GM12891 (cell line): ENCODE measurements around the gene PPP1R9A.

ENCODE experiments used
- POLR2A ChIP-seq: IDR thresholded peaks from 2 replicates; pipeline ENCODE4 v1.6.1; 2011; ENCODE audit warnings: low read depth, low read length, control low read depth
- POLR2AphosphoS5 ChIP-seq: IDR thresholded peaks from 2 replicates; pipeline ENCODE4 v1.6.1; 2011; ENCODE audit warnings: low read depth, low read length, control low read depth
- TAF1 ChIP-seq: IDR thresholded peaks from 2 replicates; pipeline ENCODE4 v1.6.1; 2011; ENCODE audit warnings: low read depth, low read length, control low read depth

GRCh38 chr7:94893661-94894060, 13.7 kb upstream of the PPP1R9A start:
- TF ChIP-seq POLR2AphosphoS5 (no peak), POLR2A (no peak), TAF1 (no peak)
